ENCODE measurements around the gene ALAS1.
"Not testable (repeated sequence)": the region's sequence is repeated elsewhere in the genome, so short reads cannot be mapped to it uniquely, and the experiment has no call there.

ALAS1 gene

GRCh38 chr3:52171514-52172261 is 26.3 kb upstream of the ALAS1 start:
- no peaks in the 10 kb centered on the region for H3K4me1 ChIP-seq
- in situ Hi-C loops (cut with MboI; ENCODE audit: low sequenced_read_pairs): no loop called here
- H3K9me3 ChIP-seq: no peaks in the 10 kb centered on the region
- no peaks in the 10 kb centered on the region for H3K27me3 ChIP-seq (ENCODE audit: low read depth)
- H3K36me3 ChIP-seq (replicated peaks): no peaks in the 10 kb centered on the region
- no peak for DNase-seq (ENCODE audit: low spot score in 2 of 2)
- H3K4me3 ChIP-seq: no peak overlapping the region

DNA sequence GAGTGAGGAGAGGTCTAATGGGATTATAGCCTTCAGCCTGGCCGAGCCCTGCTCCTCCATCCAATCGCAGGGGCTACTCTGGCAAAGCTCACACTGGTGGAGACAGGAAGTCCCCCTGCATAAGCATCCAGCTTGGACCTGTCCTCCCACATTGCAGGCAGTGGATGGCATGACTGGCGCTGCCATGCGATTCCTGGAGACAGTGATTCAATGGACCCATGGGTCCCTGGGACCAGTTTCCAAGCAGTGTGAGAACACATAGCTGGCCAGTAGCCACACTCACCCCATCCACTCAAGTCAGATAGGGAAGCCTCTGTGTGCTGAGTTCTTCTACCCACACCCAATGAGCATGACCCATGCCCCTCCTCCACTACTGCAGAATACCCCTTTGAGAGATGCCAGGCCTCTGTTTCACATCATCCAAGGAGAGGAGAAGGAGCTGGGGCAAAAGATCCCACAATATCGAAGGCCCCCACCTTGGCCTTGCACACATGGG is 25.6 kb upstream of the ALAS1 start:
- Histone ChIP-seq H3K4me3 (no peak overlapping the region), H3K4me1 (no peaks in the 10 kb centered on the region), H3K36me3 (replicated peaks) (no peaks in the 10 kb centered on the region), H3K27me3 (ENCODE audit: low read depth) (no peaks in the 10 kb centered on the region), H3K9me3 (no peaks in the 10 kb centered on the region)
- in situ Hi-C loops (cut with MboI; ENCODE audit: low sequenced_read_pairs): no loop called here
- DNase-seq (ENCODE audit: low spot score in 2 of 2): no peak

GRCh38 chr3:52173101-52173500 is 24.9 kb upstream of the ALAS1 start:
- no peaks in the 10 kb centered on the region for H3K4me1 ChIP-seq
- in situ Hi-C loops (cut with MboI; ENCODE audit: low sequenced_read_pairs): no loop called here
- no peaks in the 10 kb centered on the region for H3K9me3 ChIP-seq
- DNase-seq (ENCODE audit: low spot score in 2 of 2): no peak
- no peaks in the 10 kb centered on the region for H3K36me3 ChIP-seq (replicated peaks)
- no peak overlapping the region for H3K4me3 ChIP-seq
- no peaks in the 10 kb centered on the region for H3K27me3 ChIP-seq (ENCODE audit: low read depth)

DNA sequence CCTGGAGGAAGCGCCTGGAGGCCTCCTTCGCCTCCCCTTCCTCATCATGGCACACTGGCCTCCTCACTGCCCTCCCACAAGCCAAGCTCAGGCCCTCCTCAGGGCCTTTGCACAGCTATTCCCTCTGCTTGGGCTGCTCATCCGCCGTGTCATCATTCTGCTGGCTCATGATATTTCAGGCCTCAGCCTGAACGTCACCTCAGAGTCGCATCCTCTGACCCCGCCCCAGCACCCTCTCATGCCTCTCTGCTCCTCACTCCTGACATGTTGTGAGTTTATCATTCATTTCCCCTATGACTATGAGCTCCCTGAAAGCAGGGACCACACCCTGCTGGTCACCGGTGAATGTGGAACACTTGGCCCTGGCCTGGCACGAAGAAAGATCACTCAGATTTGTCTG is 23.1 kb upstream of the ALAS1 start:
- no peak for DNase-seq (ENCODE audit: low spot score in 2 of 2)
- Histone ChIP-seq H3K4me1 (no peaks in the 10 kb centered on the region), H3K27me3 (ENCODE audit: low read depth) (no peaks in the 10 kb centered on the region), H3K4me3 (no peak overlapping the region), H3K9me3 (no peaks in the 10 kb centered on the region), H3K36me3 (replicated peaks) (no peaks in the 10 kb centered on the region)
- in situ Hi-C loops (cut with MboI; ENCODE audit: low sequenced_read_pairs): no loop called here

GRCh38 chr3:52175416-52176179 is 22.4 kb upstream of the ALAS1 start:
- Histone ChIP-seq H3K9me3 (no peaks in the 10 kb centered on the region), H3K36me3 (replicated peaks) (no peaks in the 10 kb centered on the region), H3K4me3 (no peak overlapping the region), H3K4me1 (no peaks in the 10 kb centered on the region), H3K27me3 (ENCODE audit: low read depth) (no peaks in the 10 kb centered on the region)
- in situ Hi-C loops (cut with MboI; ENCODE audit: low sequenced_read_pairs): no loop called here
- DNase-seq (ENCODE audit: low spot score in 2 of 2): no peak

DNA sequence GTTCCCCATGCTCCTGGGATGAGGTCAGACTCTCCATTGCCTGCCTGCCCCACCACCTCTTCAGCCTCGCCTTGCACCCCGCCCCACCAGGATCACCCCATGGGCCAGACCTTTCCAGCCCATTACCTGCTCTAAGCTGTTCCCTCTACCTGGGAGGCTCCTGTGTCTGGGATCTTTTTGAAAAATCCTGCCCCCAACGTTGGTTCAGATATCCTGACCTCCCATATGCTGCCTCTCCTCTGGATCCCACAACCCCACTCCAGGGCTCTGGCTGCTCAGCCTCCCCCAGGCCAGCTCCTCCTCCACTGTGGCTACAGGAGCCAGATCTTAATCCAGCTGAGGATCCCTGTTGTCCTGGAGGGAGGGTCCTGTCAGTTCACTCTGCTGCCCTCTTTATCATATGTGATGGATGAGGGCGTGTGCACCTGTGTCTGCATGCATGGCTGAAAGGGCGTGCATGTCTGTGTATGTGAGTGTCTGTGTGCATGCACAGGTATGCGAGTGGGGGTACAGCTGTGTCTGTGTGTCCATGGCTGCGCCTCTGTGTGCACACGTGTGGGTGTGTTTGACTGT is 21.7 kb upstream of the ALAS1 start:
- in situ Hi-C loops (cut with MboI; ENCODE audit: low sequenced_read_pairs): no loop called here
- Histone ChIP-seq H3K9me3 (no peaks in the 10 kb centered on the region), H3K36me3 (replicated peaks) (no peaks in the 10 kb centered on the region), H3K4me1 (no peaks in the 10 kb centered on the region), H3K27me3 (ENCODE audit: low read depth) (no peaks in the 10 kb centered on the region), H3K4me3 (no peak overlapping the region)
- no peak for DNase-seq (ENCODE audit: low spot score in 2 of 2)

DNA sequence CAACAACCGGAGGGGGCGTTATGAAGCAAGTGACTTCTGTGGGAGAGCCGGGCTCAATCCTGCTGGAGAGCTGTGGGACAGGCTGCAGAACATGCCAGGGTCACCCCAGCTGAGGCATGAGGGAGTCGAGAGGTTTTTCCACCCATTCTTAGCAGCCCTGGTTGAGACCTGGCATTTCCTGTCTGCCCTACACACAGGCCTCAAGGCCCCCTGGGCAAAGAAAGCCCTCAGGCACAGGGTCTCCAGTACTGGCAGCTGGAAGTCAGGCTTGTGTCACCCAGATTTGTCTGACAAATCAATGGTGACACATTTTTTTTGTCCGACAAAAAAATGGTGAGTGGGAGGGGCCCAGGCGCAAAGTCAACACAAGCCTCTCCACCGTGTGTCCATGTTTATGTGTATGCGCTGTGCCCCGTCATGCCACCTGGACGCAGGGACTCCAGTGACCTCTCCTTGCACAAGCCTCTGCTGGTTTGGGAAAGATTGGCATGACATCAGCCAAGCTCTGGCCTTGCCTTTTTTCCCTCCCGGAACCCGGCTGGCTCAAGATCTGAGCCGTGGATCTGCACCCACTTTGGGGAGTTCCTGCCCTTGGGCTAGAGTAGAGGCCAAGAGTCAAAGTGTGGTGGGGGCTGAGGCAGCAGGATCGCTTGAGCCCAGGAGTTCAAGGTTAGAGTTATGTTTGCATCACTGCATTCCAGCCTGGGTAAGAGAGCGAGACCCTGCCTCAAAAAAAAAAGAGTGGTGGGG is 20.8 kb upstream of the ALAS1 start:
- DNase-seq (ENCODE audit: low spot score in 2 of 2): no peak
- in situ Hi-C loops (cut with MboI; ENCODE audit: low sequenced_read_pairs): no loop called here
- no peaks in the 10 kb centered on the region for H3K36me3 ChIP-seq (replicated peaks)
- no peak overlapping the region for H3K4me3 ChIP-seq
- no peaks in the 10 kb centered on the region for H3K27me3 ChIP-seq (ENCODE audit: low read depth)
- no peaks in the 10 kb centered on the region for H3K9me3 ChIP-seq
- H3K4me1 ChIP-seq: no peaks in the 10 kb centered on the region

- H3K27me3 ChIP-seq (ENCODE audit: low read depth): no peaks in the 10 kb centered on the region
- DNase-seq (ENCODE audit: low spot score in 2 of 2): no peak
- H3K4me3 ChIP-seq: no peak overlapping the region
- no peaks in the 10 kb centered on the region for H3K36me3 ChIP-seq (replicated peaks)
- no peaks in the 10 kb centered on the region for H3K9me3 ChIP-seq
- H3K4me1 ChIP-seq: no peaks in the 10 kb centered on the region
- in situ Hi-C loops (cut with MboI; ENCODE audit: low sequenced_read_pairs): no loop called here
Measured at GRCh38 chr3:52177701-52178042, 20.3 kb upstream of the ALAS1 start.

DNA sequence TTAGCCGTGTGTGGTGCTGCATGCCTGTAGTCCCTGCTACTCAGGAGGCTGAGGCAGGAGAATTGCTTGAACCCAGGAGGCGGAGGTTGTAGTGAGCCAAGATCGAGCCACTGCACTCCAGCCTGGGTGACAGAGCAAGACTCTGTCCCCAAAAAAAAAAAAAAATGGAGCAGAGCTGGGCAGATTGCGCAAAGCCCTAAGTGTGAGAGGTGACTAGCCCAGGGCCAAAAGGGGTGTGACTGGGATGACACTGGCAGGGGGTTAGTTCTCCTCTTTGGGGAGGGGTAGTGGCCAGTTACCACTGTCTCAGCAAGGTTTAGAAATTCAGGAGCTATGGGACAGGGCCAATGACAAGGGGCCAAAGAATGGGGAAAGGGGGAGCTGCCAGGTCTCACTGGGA is 19.8 kb upstream of the ALAS1 start:
- in situ Hi-C loops (cut with MboI; ENCODE audit: low sequenced_read_pairs); H3K4me1 ChIP-seq; H3K36me3 ChIP-seq (replicated peaks); DNase-seq (ENCODE audit: low spot score in 2 of 2); H3K27me3 ChIP-seq (ENCODE audit: low read depth); H3K4me3 ChIP-seq; H3K9me3 ChIP-seq: not testable (repeated sequence)

DNA sequence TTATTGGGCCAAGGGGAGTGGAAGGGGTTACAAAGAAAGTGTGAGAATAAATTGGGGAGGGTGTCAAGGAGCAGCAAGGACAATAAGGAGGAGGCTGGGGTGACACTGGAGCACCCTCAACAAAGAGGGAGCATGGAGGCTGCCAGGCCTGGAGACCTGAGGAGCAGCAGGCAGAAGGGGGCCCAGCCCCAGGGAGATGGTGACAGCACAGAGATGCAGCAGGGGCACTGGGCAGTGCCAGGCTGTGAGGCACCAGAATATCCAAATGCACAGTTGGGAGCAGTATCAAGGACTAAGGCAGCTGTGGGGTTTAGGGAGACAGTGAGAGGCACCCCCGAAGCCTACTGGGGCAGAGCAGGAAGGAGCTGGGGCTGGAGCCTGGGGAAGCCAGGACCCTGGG is 19.4 kb upstream of the ALAS1 start:
- no peaks in the 10 kb centered on the region for H3K4me1 ChIP-seq
- H3K4me3 ChIP-seq: no peak overlapping the region
- no peaks in the 10 kb centered on the region for H3K36me3 ChIP-seq (replicated peaks)
- in situ Hi-C loops (cut with MboI; ENCODE audit: low sequenced_read_pairs): no loop called here
- H3K27me3 ChIP-seq (ENCODE audit: low read depth): no peaks in the 10 kb centered on the region
- no peaks in the 10 kb centered on the region for H3K9me3 ChIP-seq
- no peak for DNase-seq (ENCODE audit: low spot score in 2 of 2)

- Histone ChIP-seq H3K4me1 (no peaks in the 10 kb centered on the region), H3K27me3 (ENCODE audit: low read depth) (no peaks in the 10 kb centered on the region), H3K4me3 (no peak overlapping the region), H3K36me3 (replicated peaks) (no peaks in the 10 kb centered on the region), H3K9me3 (no peaks in the 10 kb centered on the region)
- in situ Hi-C loops (cut with MboI; ENCODE audit: low sequenced_read_pairs): no loop called here
- DNase-seq (ENCODE audit: low spot score in 2 of 2): no peak
Measured at GRCh38 chr3:52181543-52181942, 16.4 kb upstream of the ALAS1 start.

- no peaks in the 10 kb centered on the region for H3K27me3 ChIP-seq (ENCODE audit: low read depth)
- in situ Hi-C loops (cut with MboI; ENCODE audit: low sequenced_read_pairs): no loop called here
- no peak for DNase-seq (ENCODE audit: low spot score in 2 of 2)
- H3K9me3 ChIP-seq: no peaks in the 10 kb centered on the region
- no peaks in the 10 kb centered on the region for H3K36me3 ChIP-seq (replicated peaks)
- H3K4me1 ChIP-seq: no peaks in the 10 kb centered on the region
- H3K4me3 ChIP-seq: no peak overlapping the region
Measured at GRCh38 chr3:52182196-52182595, 15.8 kb upstream of the ALAS1 start.

GRCh38 chr3:52182691-52183090 is 15.3 kb upstream of the ALAS1 start:
- Histone ChIP-seq H3K27me3 (ENCODE audit: low read depth) (no peaks in the 10 kb centered on the region), H3K4me3 (no peak overlapping the region), H3K4me1 (no peaks in the 10 kb centered on the region), H3K9me3 (no peaks in the 10 kb centered on the region), H3K36me3 (replicated peaks) (no peaks in the 10 kb centered on the region)
- no peak for DNase-seq (ENCODE audit: low spot score in 2 of 2)
- in situ Hi-C loops (cut with MboI; ENCODE audit: low sequenced_read_pairs): no loop called here

All from HAP-1 (cell line).